Natural killer cell (primary cell): ENCODE measurements around the gene SUN3. TPM values are rescaled to one million over a fixed set of nuclear protein-coding genes. Genes with fewer than 3 reads are reported as not detected.

ENCODE experiments used
- ATAC-seq, 3 donors: fragments of 150-1000 bp in 2 of 3; fragments of 200-7000 bp in 1 of 3; cut with Tn5 transposase; 1 replicate in 1 of 3; 2 replicates in 2 of 3; pipeline ENCODE4 v1.10.0; 2021; ENCODE audit warnings: mild to moderate bottlenecking in 2 of 3, moderate library complexity in 2 of 3
- DNase-seq, 2 donors: peaks; one replicate each; pipeline versions ENCODE4 v3.0.0 to v3.0.0-alpha.2; 2013 to 2021; ENCODE audit warnings: mixed read lengths in 1 of 2
- H3K27ac ChIP-seq: one replicate; pipeline ENCODE4 v1.5.1; 2013; ENCODE audit warnings: mild to moderate bottlenecking, low read length
- H3K27me3 ChIP-seq: one replicate; pipeline ENCODE4 v1.6.1; 2013; ENCODE audit warnings: low read length; ENCODE audit not compliant: control insufficient read depth, insufficient read depth
- H3K36me3 ChIP-seq: one replicate; pipeline ENCODE4 v1.6.1; 2013; ENCODE audit warnings: low read length; ENCODE audit not compliant: control insufficient read depth, insufficient read depth
- H3K4me1 ChIP-seq: one replicate; pipeline ENCODE4 v1.6.1; 2013; ENCODE audit warnings: low read length; ENCODE audit not compliant: control insufficient read depth, insufficient read depth
- H3K4me3 ChIP-seq: one replicate; pipeline ENCODE4 v1.5.1; 2013; ENCODE audit warnings: low read length
- H3K9me3 ChIP-seq: one replicate; pipeline ENCODE4 v1.6.1; 2013; ENCODE audit warnings: low read length; ENCODE audit not compliant: control insufficient read depth, insufficient read depth
- H3K27ac Mint-ChIP-seq, 2 donors: one replicate each; pipeline ENCODE4 v1.8.0; 2022; ENCODE audit warnings: mild to moderate bottlenecking in 2 of 2, mixed read lengths in 2 of 2, moderate library complexity in 1 of 2
- H3K27me3 Mint-ChIP-seq, 2 donors: one replicate each; pipeline ENCODE4 v1.8.0; 2022; ENCODE audit warnings: low read depth in 2 of 2, mixed read lengths in 2 of 2
- H3K36me3 Mint-ChIP-seq: one replicate; pipeline ENCODE4 v1.8.0; 2022; ENCODE audit warnings: mixed read lengths
- H3K4me1 Mint-ChIP-seq, 2 donors: one replicate each; pipeline ENCODE4 v1.8.0; 2022; ENCODE audit warnings: mixed read lengths in 2 of 2
- H3K4me3 Mint-ChIP-seq: one replicate; pipeline ENCODE4 v1.8.0; 2022; ENCODE audit warnings: mild to moderate bottlenecking, moderate library complexity, mixed read lengths
- H3K9me3 Mint-ChIP-seq, 2 donors: one replicate each; pipeline ENCODE4 v1.8.0; 2022; ENCODE audit warnings: mixed read lengths in 2 of 2
- WGBS: methylation state at CpG from one replicate; pipeline ENCODE4 v1.1.7; 2013; ENCODE audit warnings: missing lambda C conversion rate; ENCODE audit not compliant: insufficient coverage; 5-methylcytosine and 5-hydroxymethylcytosine counted together
- intact Hi-C: fragments of 100-400 bp; cut with micrococcal nuclease; formaldehyde crosslinking; loops from one replicate; pipeline ENCODE4 v1.14.2; 2022
- total RNA-seq, 4 donors: library from RNA; stranded (reverse); fragments of 120-200 nt in 1 of 4; gene quantifications; one replicate each; pipeline versions ENCODE4 v1.2.3 to v1.2.4, GENCODE V29; 2013 to 2022
- TF ChIP-seq, protein P1 (sequence below): fragments of 200-600 bp; IDR thresholded peaks from one replicate; pipeline ENCODE4 v1.8.0; 2022; ENCODE audit warnings: antibody characterized with exemption

The SUN3 gene
- total RNA-seq, 3 donors from 2014 or later (not counting 1 experiment from before 2014, with no cell fraction given) = 1.3 TPM; not detected in 2

DNA sequence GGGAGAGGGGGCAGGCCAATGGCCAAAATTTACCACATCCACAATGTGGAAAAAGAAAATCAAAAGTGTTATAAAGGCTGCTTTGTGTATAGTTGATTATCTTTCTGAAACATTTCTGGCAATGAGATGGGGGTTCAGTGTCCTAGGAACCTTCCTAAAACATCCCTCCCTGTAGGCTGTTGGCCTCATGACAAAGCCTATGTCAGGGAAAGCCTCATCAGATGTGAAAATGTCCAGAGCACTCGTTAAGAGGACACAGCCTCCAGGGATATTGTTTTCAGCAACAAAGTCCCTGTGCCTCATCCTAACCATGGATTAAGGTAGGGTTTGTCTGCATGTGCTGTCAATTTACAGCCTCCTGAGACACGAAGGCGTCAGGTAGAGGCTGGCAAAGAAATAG, 17.0 kb downstream of the SUN3 start:
- no peak for DNase-seq
- Histone ChIP-seq H3K36me3 (no peaks in the 10 kb centered on the region), H3K27me3 (no peaks in the 10 kb centered on the region), H3K9me3 (no peaks in the 10 kb centered on the region), H3K27ac (no peak overlapping the region), H3K4me1 (no peaks in the 10 kb centered on the region), H3K4me3 (no peak overlapping the region)
- TF ChIP-seq, protein P1, sequence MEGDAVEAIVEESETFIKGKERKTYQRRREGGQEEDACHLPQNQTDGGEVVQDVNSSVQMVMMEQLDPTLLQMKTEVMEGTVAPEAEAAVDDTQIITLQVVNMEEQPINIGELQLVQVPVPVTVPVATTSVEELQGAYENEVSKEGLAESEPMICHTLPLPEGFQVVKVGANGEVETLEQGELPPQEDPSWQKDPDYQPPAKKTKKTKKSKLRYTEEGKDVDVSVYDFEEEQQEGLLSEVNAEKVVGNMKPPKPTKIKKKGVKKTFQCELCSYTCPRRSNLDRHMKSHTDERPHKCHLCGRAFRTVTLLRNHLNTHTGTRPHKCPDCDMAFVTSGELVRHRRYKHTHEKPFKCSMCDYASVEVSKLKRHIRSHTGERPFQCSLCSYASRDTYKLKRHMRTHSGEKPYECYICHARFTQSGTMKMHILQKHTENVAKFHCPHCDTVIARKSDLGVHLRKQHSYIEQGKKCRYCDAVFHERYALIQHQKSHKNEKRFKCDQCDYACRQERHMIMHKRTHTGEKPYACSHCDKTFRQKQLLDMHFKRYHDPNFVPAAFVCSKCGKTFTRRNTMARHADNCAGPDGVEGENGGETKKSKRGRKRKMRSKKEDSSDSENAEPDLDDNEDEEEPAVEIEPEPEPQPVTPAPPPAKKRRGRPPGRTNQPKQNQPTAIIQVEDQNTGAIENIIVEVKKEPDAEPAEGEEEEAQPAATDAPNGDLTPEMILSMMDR = no peak
- H3K4me3 Mint-ChIP-seq = no peak overlapping the region
- no peaks in the 10 kb centered on the region for H3K36me3 Mint-ChIP-seq
- intact Hi-C loops = no loop called here
- WGBS = 95% methylated on average over 3 of the region's 3 CpGs
- no peak for ATAC-seq
- H3K27me3 Mint-ChIP-seq = peaks cover 2 to 6% of the 10 kb centered on the region in 2 donors
- no peak overlapping the region for H3K27ac Mint-ChIP-seq
- H3K9me3 Mint-ChIP-seq = no peaks in the 10 kb centered on the region
- peaks cover 6% of the 10 kb centered on the region in 2 donors for H3K4me1 Mint-ChIP-seq

DNA sequence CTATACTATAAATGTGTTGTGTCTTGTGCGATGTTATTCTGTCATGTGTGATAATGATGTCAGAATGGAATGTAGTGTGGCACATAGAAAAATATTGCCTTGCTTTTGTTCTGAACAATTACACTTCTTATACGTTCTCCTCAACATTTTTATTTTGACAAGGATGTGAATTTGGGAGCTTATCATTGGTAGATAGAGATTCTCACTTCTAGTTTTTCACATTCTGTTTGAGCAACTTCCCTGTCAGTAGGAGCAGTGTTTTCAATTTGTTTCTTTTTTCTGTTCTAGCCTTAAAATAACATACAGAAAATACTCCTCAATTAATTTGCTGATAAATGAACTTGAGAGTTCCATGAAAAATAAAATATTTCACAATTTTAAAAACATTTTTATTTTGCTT, 17.6 kb downstream of the SUN3 start:
- intact Hi-C loops = no loop called here
- no peak for ATAC-seq

DNA sequence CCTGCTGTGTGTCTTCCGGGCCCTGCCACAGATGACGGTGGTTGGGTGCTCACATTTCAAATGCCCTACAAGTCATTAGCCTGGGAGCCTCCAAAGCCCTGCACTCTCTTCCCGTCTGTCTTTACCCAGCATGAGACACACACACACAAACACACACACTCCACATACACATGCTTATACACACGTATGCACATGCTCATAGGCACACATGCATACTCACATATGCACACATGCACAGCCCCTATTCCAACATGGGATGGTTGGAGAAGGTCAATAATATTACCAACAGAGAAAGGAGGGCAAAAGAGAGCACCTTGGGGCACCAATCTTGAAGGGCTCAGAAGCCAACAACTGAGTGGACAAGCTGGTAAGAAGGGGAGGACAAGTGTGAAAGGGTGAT, 19.0 kb downstream of the SUN3 start:
- H3K4me3 Mint-ChIP-seq = no peak overlapping the region
- DNase-seq = no peak

More for the DNA sequence above, 17.6 kb downstream of the SUN3 start:
- Mint-ChIP-seq H3K4me3 (no peak overlapping the region), H3K27me3 (peaks cover 2 to 6% of the 10 kb centered on the region in 2 donors), H3K9me3 (no peaks in the 10 kb centered on the region), H3K4me1 (peaks cover 6% of the 10 kb centered on the region in 2 donors), H3K27ac (peak overlapping the region in 1 of 2 donors; percentile 25), H3K36me3 (no peaks in the 10 kb centered on the region)
- TF ChIP-seq, protein P1 = no peak
- Histone ChIP-seq H3K27ac (no peak overlapping the region), H3K9me3 (no peaks in the 10 kb centered on the region), H3K36me3 (no peaks in the 10 kb centered on the region), H3K4me1 (no peaks in the 10 kb centered on the region), H3K27me3 (no peaks in the 10 kb centered on the region), H3K4me3 (no peak overlapping the region)
- WGBS = 100% methylated on average over 1 of the region's 2 CpGs
- no peak for DNase-seq

More for the DNA sequence above, 19.0 kb downstream of the SUN3 start:
- Histone ChIP-seq H3K9me3 (no peaks in the 10 kb centered on the region), H3K36me3 (no peaks in the 10 kb centered on the region), H3K27me3 (no peaks in the 10 kb centered on the region), H3K4me3 (no peak overlapping the region), H3K27ac (no peak overlapping the region), H3K4me1 (no peaks in the 10 kb centered on the region)
- no peaks in the 10 kb centered on the region for H3K36me3 Mint-ChIP-seq
- TF ChIP-seq, protein P1 = no peak
- WGBS = 92% methylated on average over 4 of the region's 4 CpGs
- no peak for ATAC-seq
- intact Hi-C loops = no loop called here
- peaks cover 6 to 11% of the 10 kb centered on the region in 2 donors for H3K27me3 Mint-ChIP-seq
- H3K27ac Mint-ChIP-seq = no peak overlapping the region
- peaks cover 6% of the 10 kb centered on the region in 2 donors for H3K4me1 Mint-ChIP-seq
- H3K9me3 Mint-ChIP-seq = no peaks in the 10 kb centered on the region
